OCI-LY1 (cell line): Measurements from ENCODE around the gene USH2A.

Experiments used
- H2AFZ ChIP-seq: fragments of 200-600 bp; sonication (generic), shearing (Covaris generic); 2 replicates; pipeline ENCODE4 v1.6.0; 2014; ENCODE audit warnings: antibody characterized with exemption, mild to moderate bottlenecking, low read length
- H3F3A ChIP-seq: fragments of 200-600 bp; sonication (generic), shearing (Covaris generic); 2 replicates; pipeline ENCODE4 v1.6.0; 2014; ENCODE audit warnings: mild to moderate bottlenecking, antibody characterized with exemption, low read length, moderate library complexity; ENCODE audit not compliant: insufficient read depth
- H3K27ac ChIP-seq: fragments of 200-600 bp; sonication (generic); 2 replicates; pipeline ENCODE4 v1.5.1; 2014; ENCODE audit warnings: low read length, mixed run types, mild to moderate bottlenecking, low read depth; ENCODE audit not compliant: poor library complexity, severe bottlenecking
- H3K27me3 ChIP-seq: fragments of 200-600 bp; sonication (generic); 2 replicates; pipeline ENCODE4 v1.6.0; 2014; ENCODE audit warnings: antibody characterized with exemption, mild to moderate bottlenecking, low read length, moderate library complexity; ENCODE audit not compliant: insufficient read depth
- H3K36me3 ChIP-seq: fragments of 200-600 bp; sonication (generic); 2 replicates; pipeline ENCODE4 v1.6.1; 2014; ENCODE audit warnings: mild to moderate bottlenecking, antibody characterized with exemption, low read length, moderate library complexity, mixed read lengths; ENCODE audit not compliant: insufficient read depth
- H3K4me1 ChIP-seq: fragments of 200-600 bp; sonication (generic); 2 replicates; pipeline ENCODE4 v1.5.1; 2014; ENCODE audit warnings: mild to moderate bottlenecking, low read length, moderate library complexity; ENCODE audit not compliant: insufficient read depth, severe bottlenecking
- H3K4me2 ChIP-seq: fragments of 200-600 bp; sonication (generic), shearing (Covaris generic); 2 replicates; pipeline ENCODE4 v1.6.1; 2014; ENCODE audit warnings: low read length
- H3K4me3 ChIP-seq: fragments of 200-600 bp; sonication (generic); 2 replicates; pipeline ENCODE4 v1.5.1; 2014; ENCODE audit warnings: low read length, low read depth, mild to moderate bottlenecking, mixed read lengths; ENCODE audit not compliant: poor library complexity, severe bottlenecking
- H3K79me2 ChIP-seq: fragments of 200-600 bp; shearing (Covaris generic); 2 replicates; pipeline ENCODE4 v1.6.1; 2016; ENCODE audit warnings: mixed run types, low read length, mixed read lengths; ENCODE audit not compliant: insufficient read depth
- H3K9ac ChIP-seq: fragments of 200-600 bp; sonication (generic), shearing (Covaris generic); 2 replicates; pipeline ENCODE4 v1.6.1; 2014; ENCODE audit warnings: mild to moderate bottlenecking, low read length, mixed read lengths
- H3K9me2 ChIP-seq: fragments of 200-600 bp; sonication (generic), shearing (Covaris generic); 2 replicates; pipeline ENCODE4 v1.6.1; 2014; ENCODE audit warnings: low read depth, mild to moderate bottlenecking, low read length, mixed read lengths
- H3K9me3 ChIP-seq: fragments of 200-600 bp; shearing (Covaris generic); 2 replicates; pipeline ENCODE4 v1.6.1; 2014; ENCODE audit warnings: low read length, mixed read lengths
- H4K20me1 ChIP-seq: fragments of 200-600 bp; sonication (generic), shearing (Covaris generic); 2 replicates; pipeline ENCODE4 v1.6.0; 2016; ENCODE audit warnings: mild to moderate bottlenecking, low read length; ENCODE audit not compliant: insufficient read depth
- CTCF ChIP-seq: fragments of 200-600 bp; sonication (generic), shearing (Covaris generic); IDR thresholded peaks from 2 replicates; pipeline ENCODE4 v1.5.1; 2017; ENCODE audit warnings: mild to moderate bottlenecking, antibody characterized with exemption, low read length, moderate library complexity, mixed read lengths
- EZH2 ChIP-seq: fragments of 200-600 bp; sonication (generic), shearing (Covaris generic); IDR thresholded peaks from 2 replicates; pipeline ENCODE4 v1.8.0; 2017; ENCODE audit warnings: borderline replicate concordance, mixed run types, mild to moderate bottlenecking, antibody characterized with exemption, low read length, moderate library complexity, mixed read lengths

The USH2A gene

GRCh38 chr1:216453777-216454176, 30.5 kb upstream of the USH2A start:
- Histone ChIP-seq H2AFZ (no peak overlapping the region), H3K27me3 (no peaks in the 10 kb centered on the region), H3K4me2 (no peak overlapping the region), H3K36me3 (no peaks in the 10 kb centered on the region), H3K79me2 (no peaks in the 10 kb centered on the region), H3K27ac (no peak overlapping the region), H3K9me2 (no peaks in the 10 kb centered on the region), H3K4me3 (no peak overlapping the region), H4K20me1 (no peaks in the 10 kb centered on the region), H3K9me3 (no peaks in the 10 kb centered on the region), H3K9ac (no peak overlapping the region), H3K4me1 (no peaks in the 10 kb centered on the region), H3F3A (no peaks in the 10 kb centered on the region)
- TF ChIP-seq EZH2: no peak
- no peak for TF ChIP-seq CTCF

- Histone ChIP-seq H3K9me3 (no peaks in the 10 kb centered on the region), H3K27me3 (no peaks in the 10 kb centered on the region), H3F3A (no peaks in the 10 kb centered on the region), H3K4me2 (no peak overlapping the region), H2AFZ (no peak overlapping the region), H3K9me2 (no peaks in the 10 kb centered on the region), H3K36me3 (no peaks in the 10 kb centered on the region), H3K4me3 (no peak overlapping the region), H3K9ac (no peak overlapping the region), H4K20me1 (no peaks in the 10 kb centered on the region), H3K79me2 (no peaks in the 10 kb centered on the region), H3K4me1 (no peaks in the 10 kb centered on the region), H3K27ac (no peak overlapping the region)
- TF ChIP-seq CTCF (no peak), EZH2 (no peak)
These were observed 27.0 kb upstream of the USH2A start for GRCh38 chr1:216450227-216450626.

GRCh38 chr1:216448011-216448510, 24.8 kb upstream of the USH2A start:
- no peaks in the 10 kb centered on the region for H3K4me1 ChIP-seq
- H2AFZ ChIP-seq: no peak overlapping the region
- no peaks in the 10 kb centered on the region for H3K27me3 ChIP-seq
- no peaks in the 10 kb centered on the region for H3K9me3 ChIP-seq
- no peaks in the 10 kb centered on the region for H3F3A ChIP-seq
- no peak overlapping the region for H3K27ac ChIP-seq
- no peaks in the 10 kb centered on the region for H3K36me3 ChIP-seq
- H4K20me1 ChIP-seq: no peaks in the 10 kb centered on the region
- no peaks in the 10 kb centered on the region for H3K79me2 ChIP-seq
- H3K9ac ChIP-seq: no peak overlapping the region
- H3K9me2 ChIP-seq: no peaks in the 10 kb centered on the region
- TF ChIP-seq EZH2 (no peak), CTCF (no peak)
- H3K4me3 ChIP-seq: no peak overlapping the region
- no peak overlapping the region for H3K4me2 ChIP-seq
